Measurements from ENCODE around the gene ASIC2.

- TF ChIP-seq GABPA (IDR thresholded peaks at IDR 0.05; ENCODE audit: low read depth), result no peak
- TF ChIP-seq, protein P1, sequence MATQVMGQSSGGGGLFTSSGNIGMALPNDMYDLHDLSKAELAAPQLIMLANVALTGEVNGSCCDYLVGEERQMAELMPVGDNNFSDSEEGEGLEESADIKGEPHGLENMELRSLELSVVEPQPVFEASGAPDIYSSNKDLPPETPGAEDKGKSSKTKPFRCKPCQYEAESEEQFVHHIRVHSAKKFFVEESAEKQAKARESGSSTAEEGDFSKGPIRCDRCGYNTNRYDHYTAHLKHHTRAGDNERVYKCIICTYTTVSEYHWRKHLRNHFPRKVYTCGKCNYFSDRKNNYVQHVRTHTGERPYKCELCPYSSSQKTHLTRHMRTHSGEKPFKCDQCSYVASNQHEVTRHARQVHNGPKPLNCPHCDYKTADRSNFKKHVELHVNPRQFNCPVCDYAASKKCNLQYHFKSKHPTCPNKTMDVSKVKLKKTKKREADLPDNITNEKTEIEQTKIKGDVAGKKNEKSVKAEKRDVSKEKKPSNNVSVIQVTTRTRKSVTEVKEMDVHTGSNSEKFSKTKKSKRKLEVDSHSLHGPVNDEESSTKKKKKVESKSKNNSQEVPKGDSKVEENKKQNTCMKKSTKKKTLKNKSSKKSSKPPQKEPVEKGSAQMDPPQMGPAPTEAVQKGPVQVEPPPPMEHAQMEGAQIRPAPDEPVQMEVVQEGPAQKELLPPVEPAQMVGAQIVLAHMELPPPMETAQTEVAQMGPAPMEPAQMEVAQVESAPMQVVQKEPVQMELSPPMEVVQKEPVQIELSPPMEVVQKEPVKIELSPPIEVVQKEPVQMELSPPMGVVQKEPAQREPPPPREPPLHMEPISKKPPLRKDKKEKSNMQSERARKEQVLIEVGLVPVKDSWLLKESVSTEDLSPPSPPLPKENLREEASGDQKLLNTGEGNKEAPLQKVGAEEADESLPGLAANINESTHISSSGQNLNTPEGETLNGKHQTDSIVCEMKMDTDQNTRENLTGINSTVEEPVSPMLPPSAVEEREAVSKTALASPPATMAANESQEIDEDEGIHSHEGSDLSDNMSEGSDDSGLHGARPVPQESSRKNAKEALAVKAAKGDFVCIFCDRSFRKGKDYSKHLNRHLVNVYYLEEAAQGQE (IDR thresholded peaks at IDR 0.05; ENCODE audit: insufficient replicate concordance, low read depth), result no peak
- TF ChIP-seq CTCF (IDR thresholded peaks at IDR 0.05; ENCODE audit: insufficient read depth, low read length), result no peak
Measured at GRCh38 chr17:33285413-33285812, 7.7 kb downstream of the ASIC2 start.

All from HL-60 (cell line).